GM12865 (cell line): Measurements from ENCODE around the gene DGKZ.

ENCODE experiments used
- DNase-seq: peaks from one replicate; pipeline ENCODE4 v3.0.0; 2010; ENCODE audit warnings: low read depth
- H3K4me3 ChIP-seq: 2 replicates; pipeline ENCODE4 v1.5.1; 2011; ENCODE audit warnings: mild to moderate bottlenecking, low read depth, low read length, control low read depth
- CTCF ChIP-seq: IDR thresholded peaks from 2 replicates; pipeline ENCODE4 v1.5.1; 2011; ENCODE audit warnings: low read length, control low read depth, low read depth, inconsistent platforms; ENCODE audit not compliant: insufficient read depth; ENCODE audit errors: missing control alignments

DGKZ gene

GRCh38 chr11:46332568-46333393 lies 14.5 kb upstream of the DGKZ start:
- TF ChIP-seq CTCF = no peak
- no peak overlapping the region; the same call in 1 of the 2 replicates for H3K4me3 ChIP-seq
- DNase-seq = no peak

- DNase-seq = no peak
- no peak for TF ChIP-seq CTCF
- H3K4me3 ChIP-seq = no peak overlapping the region; the same call in 1 of the 2 replicates
These were observed 13.8 kb upstream of the DGKZ start for GRCh38 chr11:46333394-46333947.

GRCh38 chr11:46334211-46334610 lies 13.1 kb upstream of the DGKZ start:
- TF ChIP-seq CTCF = no peak
- DNase-seq = no peak
- H3K4me3 ChIP-seq = no peak overlapping the region

GRCh38 chr11:46335271-46335670 lies 12.0 kb upstream of the DGKZ start:
- no peak for DNase-seq
- no peak for TF ChIP-seq CTCF
- no peak overlapping the region for H3K4me3 ChIP-seq

- H3K4me3 ChIP-seq = no peak overlapping the region
- no peak for DNase-seq
- no peak for TF ChIP-seq CTCF
These were observed 11.2 kb upstream of the DGKZ start for GRCh38 chr11:46335890-46336562.

- no peak overlapping the region for H3K4me3 ChIP-seq
- TF ChIP-seq CTCF = no peak
- no peak for DNase-seq
These were observed 10.6 kb upstream of the DGKZ start for GRCh38 chr11:46336563-46337180.
